Raji (cell line): ENCODE results near the gene MRPL45.

Source experiments
- POLR2A ChIP-seq: IDR thresholded peaks from 2 replicates; pipeline ENCODE4 v1.6.1; 2011; ENCODE audit warnings: low read depth, low read length, control low read depth; ENCODE audit not compliant: insufficient read depth

MRPL45 gene

DNA sequence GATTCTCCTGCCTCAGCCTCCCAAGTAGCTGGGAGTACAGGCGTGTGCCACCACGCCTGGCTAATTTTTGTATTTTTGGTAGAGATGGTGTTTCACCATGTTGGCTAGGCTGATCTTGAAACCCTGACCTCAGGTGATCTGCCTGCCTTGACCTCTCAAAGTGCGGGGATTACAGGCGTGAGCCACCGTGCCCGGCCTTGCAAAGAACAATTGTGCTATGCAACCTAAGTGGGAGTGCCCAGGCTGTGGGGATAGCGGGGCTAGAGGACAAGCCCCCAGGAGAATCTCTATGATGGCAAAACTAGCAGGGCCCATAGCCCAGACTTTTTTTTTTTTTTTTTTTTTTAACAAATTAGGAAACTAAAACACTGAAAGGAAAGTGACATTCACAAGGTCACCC is 48.8 kb downstream of the MRPL45 start:
- no peak for TF ChIP-seq POLR2A

DNA sequence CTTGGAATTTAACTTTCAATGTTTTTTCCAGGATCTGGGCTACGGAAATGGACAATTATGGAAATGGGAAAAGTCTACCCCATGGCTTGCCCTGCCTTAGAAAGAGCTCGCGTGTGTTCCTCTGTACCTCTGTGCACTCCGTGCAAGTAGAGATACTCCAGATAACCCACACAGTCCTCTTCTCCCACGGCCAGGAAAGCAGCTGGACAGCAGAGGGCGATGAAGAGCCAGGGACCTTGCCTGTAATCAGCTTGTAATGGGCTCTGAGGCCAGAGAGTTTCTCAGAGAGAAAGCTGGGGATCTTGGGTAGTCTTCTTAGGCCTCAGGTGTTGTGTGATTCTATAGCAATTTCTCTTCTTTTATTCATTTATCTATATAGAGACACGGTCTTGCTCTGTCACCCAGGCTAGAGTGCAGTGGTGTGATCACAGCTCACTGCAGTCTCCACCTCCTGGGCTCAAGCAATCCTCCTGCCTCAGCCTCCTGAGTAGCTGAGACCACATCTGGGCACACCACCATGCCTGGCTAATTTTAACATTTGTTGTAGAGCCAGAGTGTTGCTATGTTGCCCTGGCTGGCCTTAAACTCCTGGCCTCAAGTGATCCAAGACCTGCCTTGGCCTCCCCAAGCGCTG is 52.2 kb downstream of the MRPL45 start:
- TF ChIP-seq POLR2A, result 0 out of 2 replicates have a peak, but pooled peaks have one; percentile 23

- no peak for TF ChIP-seq POLR2A
These were observed 53.1 kb downstream of the MRPL45 start for GRCh38 chr17:38350035-38350434.

- peak; percentile 95 for TF ChIP-seq POLR2A
These were observed 54.6 kb downstream of the MRPL45 start, which contains the start of gene SOCS7 for GRCh38 chr17:38351412-38352222. TSS of gene SOCS7 (plus strand) at chr17:38351844. CDS start at chr17:38352053, 209 bp downstream.

DNA sequence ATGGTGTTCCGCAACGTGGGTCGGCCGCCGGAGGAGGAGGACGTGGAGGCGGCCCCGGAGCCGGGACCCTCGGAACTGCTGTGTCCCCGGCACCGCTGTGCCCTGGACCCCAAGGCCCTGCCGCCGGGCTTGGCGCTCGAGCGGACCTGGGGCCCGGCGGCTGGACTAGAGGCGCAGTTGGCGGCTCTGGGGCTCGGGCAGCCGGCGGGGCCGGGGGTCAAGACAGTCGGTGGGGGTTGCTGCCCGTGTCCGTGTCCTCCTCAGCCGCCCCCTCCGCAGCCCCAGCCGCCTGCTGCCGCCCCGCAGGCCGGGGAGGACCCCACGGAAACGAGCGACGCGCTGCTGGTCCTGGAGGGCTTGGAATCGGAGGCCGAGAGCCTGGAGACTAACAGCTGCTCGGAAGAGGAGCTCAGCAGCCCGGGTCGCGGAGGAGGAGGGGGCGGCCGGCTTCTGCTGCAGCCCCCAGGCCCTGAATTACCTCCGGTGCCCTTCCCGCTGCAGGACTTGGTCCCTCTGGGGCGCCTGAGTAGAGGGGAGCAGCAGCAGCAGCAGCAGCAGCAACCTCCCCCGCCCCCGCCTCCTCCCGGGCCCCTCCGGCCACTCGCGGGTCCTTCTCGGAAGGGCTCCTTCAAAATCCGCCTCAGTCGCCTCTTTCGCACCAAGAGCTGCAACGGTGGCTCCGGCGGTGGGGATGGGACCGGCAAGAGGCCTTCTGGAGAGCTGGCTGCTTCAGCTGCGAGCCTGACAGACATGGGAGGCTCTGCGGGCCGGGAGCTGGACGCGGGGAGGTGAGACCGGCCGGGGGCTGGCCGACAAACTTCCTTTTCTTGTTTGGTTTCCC is 55.5 kb downstream of the MRPL45 start:
- TF ChIP-seq POLR2A, result no peak

DNA sequence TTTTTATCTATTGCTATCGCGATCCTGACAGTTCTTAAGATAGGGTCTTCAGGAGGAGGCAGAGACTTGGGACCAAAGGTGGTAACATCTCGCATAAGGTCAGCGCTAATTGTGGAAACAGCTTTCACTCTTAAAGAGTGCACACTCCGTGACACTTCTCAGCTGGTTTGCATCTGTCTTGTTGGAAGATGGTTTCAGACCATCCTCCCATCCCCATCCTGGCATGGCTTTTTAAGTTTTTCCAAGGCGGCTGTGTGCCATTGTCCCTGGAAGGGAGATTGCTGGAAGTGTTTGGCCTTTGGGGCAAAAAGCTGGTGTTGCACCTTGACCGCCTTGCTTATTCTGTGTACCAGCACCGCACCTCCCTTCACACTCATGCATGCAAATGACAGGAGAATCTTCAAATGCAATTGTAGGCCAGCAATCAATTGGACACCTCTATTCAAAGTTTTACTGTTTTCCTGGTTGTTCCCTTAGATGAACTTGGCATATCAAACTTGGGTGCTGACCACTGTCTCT is 56.2 kb downstream of the MRPL45 start:
- TF ChIP-seq POLR2A, result no peak

- TF ChIP-seq POLR2A, result no peak
These were observed 56.7 kb downstream of the MRPL45 start for GRCh38 chr17:38353668-38354067.

- no peak for TF ChIP-seq POLR2A
These were observed 57.5 kb downstream of the MRPL45 start for GRCh38 chr17:38354466-38354865.

DNA sequence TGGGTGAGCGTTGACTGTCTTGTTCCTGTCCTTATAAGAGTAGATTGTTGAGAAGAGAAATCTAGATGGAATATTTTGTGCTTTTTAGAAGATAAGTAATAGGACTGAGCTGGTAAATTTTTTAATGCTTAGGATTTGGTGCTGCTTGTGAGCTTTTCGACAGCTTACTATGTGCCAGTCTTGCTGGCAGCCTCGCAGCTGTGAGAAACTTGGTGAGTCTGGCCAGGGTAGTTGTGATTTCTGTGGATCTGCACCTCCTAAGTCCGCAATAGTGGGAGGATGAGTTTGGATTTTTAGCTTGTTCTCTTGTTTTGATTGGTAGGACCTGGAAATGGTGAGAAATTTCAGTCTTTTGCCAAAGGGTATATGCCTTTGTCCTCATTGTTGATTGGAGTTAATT is 58.3 kb downstream of the MRPL45 start:
- no peak for TF ChIP-seq POLR2A

GRCh38 chr17:38357486-38358123 is 60.6 kb downstream of the MRPL45 start:
- TF ChIP-seq POLR2A, result no peak

DNA sequence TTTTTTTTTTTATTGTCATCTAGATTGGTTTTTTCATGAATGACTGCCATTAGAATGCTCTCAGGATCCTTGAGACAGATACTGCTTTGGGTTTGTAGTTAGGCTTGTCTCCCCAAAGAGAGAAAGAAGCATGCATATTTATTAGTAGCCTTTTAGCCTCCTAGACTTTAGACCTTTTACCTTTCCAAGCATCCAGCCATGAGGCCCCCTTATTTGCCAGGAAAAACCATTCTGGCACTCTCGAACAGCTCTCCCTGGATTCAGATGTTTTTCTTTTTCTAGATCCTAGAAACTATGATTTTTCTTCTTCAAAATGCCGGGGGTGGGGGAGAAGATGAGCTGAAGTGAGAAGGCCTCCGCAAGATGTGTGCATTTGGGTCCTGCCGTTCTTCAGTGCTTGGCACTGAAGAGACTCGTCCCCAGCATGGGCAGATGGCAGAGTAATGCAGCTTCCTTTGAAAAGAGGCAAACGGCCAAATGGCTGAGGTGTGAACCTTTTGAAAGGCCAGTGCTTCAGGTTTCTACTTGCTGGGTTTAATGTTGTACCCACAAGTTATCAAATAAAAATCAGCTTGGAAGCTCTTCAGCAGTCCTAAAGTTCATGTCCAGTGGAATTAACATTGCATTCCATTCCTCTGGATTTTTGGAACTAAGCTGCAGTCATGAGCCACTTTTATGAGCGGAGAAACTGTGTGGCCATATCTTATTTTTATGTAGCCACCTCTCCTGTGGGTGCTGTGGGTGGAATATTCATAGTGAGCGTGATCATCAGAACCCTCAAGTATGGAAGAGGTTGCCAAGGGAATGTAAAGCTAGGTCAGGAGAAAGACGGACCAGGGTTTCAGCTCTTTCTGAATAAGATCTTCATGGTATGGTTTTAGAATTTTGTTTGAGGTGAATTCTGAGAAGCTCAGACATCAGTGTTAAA is 61.9 kb downstream of the MRPL45 start:
- no peak for TF ChIP-seq POLR2A

DNA sequence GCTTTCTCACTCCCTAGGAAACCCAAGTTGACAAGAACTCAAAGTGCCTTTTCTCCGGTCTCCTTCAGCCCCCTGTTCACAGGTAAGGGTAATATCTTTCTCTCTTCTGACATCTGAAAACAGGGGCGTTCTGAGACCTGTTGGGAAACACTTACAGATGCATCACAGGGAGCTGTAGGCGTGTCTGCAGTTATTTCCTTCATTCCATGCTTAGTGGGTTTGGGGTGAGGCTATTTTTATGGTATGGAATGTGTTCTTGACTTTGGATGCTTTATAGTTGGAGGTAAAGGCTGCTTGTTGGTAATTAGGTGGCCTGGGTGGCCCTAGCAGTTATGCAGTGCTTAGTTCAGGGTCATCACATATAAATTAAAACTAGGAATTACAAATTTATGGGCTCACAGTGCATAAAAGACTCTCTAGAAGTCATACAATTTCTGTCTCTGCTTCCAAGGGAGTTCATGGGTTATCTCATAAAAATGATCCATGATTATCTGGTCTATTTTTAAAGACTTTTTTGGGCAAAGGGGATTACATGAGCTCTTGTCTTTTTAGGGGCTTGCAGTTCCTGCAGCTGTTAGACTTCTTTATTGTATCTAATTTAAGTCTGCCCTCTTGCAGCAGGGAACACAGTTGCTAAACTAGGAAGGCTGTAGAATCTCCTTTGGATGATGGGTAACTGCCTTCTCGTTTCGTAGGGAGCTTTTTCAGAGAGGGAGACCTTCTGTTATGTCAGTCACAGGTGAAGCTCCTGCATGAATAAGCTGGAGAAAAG is 64.9 kb downstream of the MRPL45 start:
- no peak for TF ChIP-seq POLR2A

GRCh38 chr17:38363016-38363415 is 66.0 kb downstream of the MRPL45 start:
- TF ChIP-seq POLR2A, result no peak
